ENCODE measurements around the gene KCTD1. TPM values are rescaled to one million over a fixed set of nuclear protein-coding genes. Genes with fewer than 3 reads are reported as not detected.

Gene KCTD1
- polyA plus RNA-seq, 4 donors = 1.8 to 5.8 (median 3.2) TPM

GRCh38 chr18:26535630-26536029, 12.7 kb downstream of the KCTD1 start:
- no peaks in the 10 kb centered on the region for H3K4me1 ChIP-seq (ENCODE audit: control insufficient read depth in 3 of 3, insufficient read depth in 2 of 3, low read depth in 1 of 3, low read length in 2 of 3)
- H3K9me3 ChIP-seq (ENCODE audit: control insufficient read depth in 2 of 2, insufficient read depth in 1 of 2, low read depth in 1 of 2, low read length in 1 of 2) = no peaks in the 10 kb centered on the region
- no peak overlapping the region for H3K27ac ChIP-seq (ENCODE audit: low read depth in 1 of 3, low read length in 2 of 3)
- no peaks in the 10 kb centered on the region for H3K27me3 ChIP-seq (ENCODE audit: control insufficient read depth in 3 of 3, insufficient read depth in 3 of 3, low read length in 3 of 3)
- DNase-seq (no peak), FAIRE-seq (no peak)
- H3K36me3 ChIP-seq (ENCODE audit: control insufficient read depth in 3 of 3, insufficient read depth in 2 of 3, low read depth in 1 of 3, low read length in 3 of 3) = no peaks in the 10 kb centered on the region
- H3K4me3 ChIP-seq (ENCODE audit: low read depth in 1 of 3, low read length in 3 of 3) = no peak overlapping the region

GRCh38 chr18:26532367-26533340, 15.7 kb downstream of the KCTD1 start:
- FAIRE-seq (no peak), DNase-seq (no peak)
- WGBS, 3 donors = 87 to 90% (median 90%) methylated on average over 9 of the region's 9 CpGs
- no peaks in the 10 kb centered on the region for H3K36me3 ChIP-seq (ENCODE audit: control insufficient read depth in 3 of 3, insufficient read depth in 2 of 3, low read depth in 1 of 3, low read length in 3 of 3)
- no peaks in the 10 kb centered on the region for H3K27me3 ChIP-seq (ENCODE audit: control insufficient read depth in 3 of 3, insufficient read depth in 3 of 3, low read length in 3 of 3)
- no peaks in the 10 kb centered on the region for H3K9me3 ChIP-seq (ENCODE audit: control insufficient read depth in 2 of 2, insufficient read depth in 1 of 2, low read depth in 1 of 2, low read length in 1 of 2)
- H3K4me3 ChIP-seq (ENCODE audit: low read depth in 1 of 3, low read length in 3 of 3) = no peak overlapping the region
- no peak overlapping the region for H3K27ac ChIP-seq (ENCODE audit: low read depth in 1 of 3, low read length in 2 of 3)
- no peaks in the 10 kb centered on the region for H3K4me1 ChIP-seq (ENCODE audit: control insufficient read depth in 3 of 3, insufficient read depth in 2 of 3, low read depth in 1 of 3, low read length in 2 of 3)

GRCh38 chr18:26531605-26532298, 16.6 kb downstream of the KCTD1 start:
- no peak for FAIRE-seq
- Histone ChIP-seq H3K36me3 (ENCODE audit: control insufficient read depth in 3 of 3, insufficient read depth in 2 of 3, low read depth in 1 of 3, low read length in 3 of 3) (no peaks in the 10 kb centered on the region), H3K4me1 (ENCODE audit: control insufficient read depth in 3 of 3, insufficient read depth in 2 of 3, low read depth in 1 of 3, low read length in 2 of 3) (no peaks in the 10 kb centered on the region), H3K9me3 (ENCODE audit: control insufficient read depth in 2 of 2, insufficient read depth in 1 of 2, low read depth in 1 of 2, low read length in 1 of 2) (no peaks in the 10 kb centered on the region), H3K4me3 (ENCODE audit: low read depth in 1 of 3, low read length in 3 of 3) (no peak overlapping the region), H3K27me3 (ENCODE audit: control insufficient read depth in 3 of 3, insufficient read depth in 3 of 3, low read length in 3 of 3) (no peaks in the 10 kb centered on the region), H3K27ac (ENCODE audit: low read depth in 1 of 3, low read length in 2 of 3) (no peak overlapping the region)
- 63 to 81% (median 73%) methylated on average over 4 of the region's 4 CpGs for WGBS, 3 donors
- DNase-seq = no peak

GRCh38 chr18:26526966-26527234, 21.5 kb downstream of the KCTD1 start:
- no peak for DNase-seq
- Histone ChIP-seq H3K9me3 (ENCODE audit: control insufficient read depth in 2 of 2, insufficient read depth in 1 of 2, low read depth in 1 of 2, low read length in 1 of 2) (no peaks in the 10 kb centered on the region), H3K36me3 (ENCODE audit: control insufficient read depth in 3 of 3, insufficient read depth in 2 of 3, low read depth in 1 of 3, low read length in 3 of 3) (no peaks in the 10 kb centered on the region), H3K4me1 (ENCODE audit: control insufficient read depth in 3 of 3, insufficient read depth in 2 of 3, low read depth in 1 of 3, low read length in 2 of 3) (no peaks in the 10 kb centered on the region), H3K27ac (ENCODE audit: low read depth in 1 of 3, low read length in 2 of 3) (no peak overlapping the region), H3K4me3 (ENCODE audit: low read depth in 1 of 3, low read length in 3 of 3) (no peak overlapping the region), H3K27me3 (ENCODE audit: control insufficient read depth in 3 of 3, insufficient read depth in 3 of 3, low read length in 3 of 3) (no peaks in the 10 kb centered on the region)
- no peak for FAIRE-seq
- 86 to 89% (median 88%) methylated on average over 2 of the region's 2 CpGs for WGBS, 3 donors

- Histone ChIP-seq H3K27me3 (ENCODE audit: control insufficient read depth in 3 of 3, insufficient read depth in 3 of 3, low read length in 3 of 3) (no peaks in the 10 kb centered on the region), H3K36me3 (ENCODE audit: control insufficient read depth in 3 of 3, insufficient read depth in 2 of 3, low read depth in 1 of 3, low read length in 3 of 3) (no peaks in the 10 kb centered on the region), H3K4me3 (ENCODE audit: low read depth in 1 of 3, low read length in 3 of 3) (no peak overlapping the region), H3K9me3 (ENCODE audit: control insufficient read depth in 2 of 2, insufficient read depth in 1 of 2, low read depth in 1 of 2, low read length in 1 of 2) (no peaks in the 10 kb centered on the region), H3K4me1 (ENCODE audit: control insufficient read depth in 3 of 3, insufficient read depth in 2 of 3, low read depth in 1 of 3, low read length in 2 of 3) (no peaks in the 10 kb centered on the region), H3K27ac (ENCODE audit: low read depth in 1 of 3, low read length in 2 of 3) (no peak overlapping the region)
- FAIRE-seq = no peak
- 87 to 91% (median 88%) methylated on average over 12 of the region's 12 CpGs for WGBS, 3 donors
- DNase-seq = no peak
These were observed 22.0 kb downstream of the KCTD1 start for GRCh38 chr18:26526128-26526965.

- Histone ChIP-seq H3K27me3 (ENCODE audit: control insufficient read depth in 3 of 3, insufficient read depth in 3 of 3, low read length in 3 of 3) (no peaks in the 10 kb centered on the region), H3K9me3 (ENCODE audit: control insufficient read depth in 2 of 2, insufficient read depth in 1 of 2, low read depth in 1 of 2, low read length in 1 of 2) (no peaks in the 10 kb centered on the region), H3K4me3 (ENCODE audit: low read depth in 1 of 3, low read length in 3 of 3) (no peak overlapping the region), H3K27ac (ENCODE audit: low read depth in 1 of 3, low read length in 2 of 3) (no peak overlapping the region), H3K36me3 (ENCODE audit: control insufficient read depth in 3 of 3, insufficient read depth in 2 of 3, low read depth in 1 of 3, low read length in 3 of 3) (no peaks in the 10 kb centered on the region), H3K4me1 (ENCODE audit: control insufficient read depth in 3 of 3, insufficient read depth in 2 of 3, low read depth in 1 of 3, low read length in 2 of 3) (no peaks in the 10 kb centered on the region)
- 68 to 88% (median 70%) methylated on average over 4 of the region's 4 CpGs for WGBS, 3 donors
- no peak for FAIRE-seq
- no peak for DNase-seq
These were observed 23.6 kb downstream of the KCTD1 start for GRCh38 chr18:26524504-26525351.

DNA sequence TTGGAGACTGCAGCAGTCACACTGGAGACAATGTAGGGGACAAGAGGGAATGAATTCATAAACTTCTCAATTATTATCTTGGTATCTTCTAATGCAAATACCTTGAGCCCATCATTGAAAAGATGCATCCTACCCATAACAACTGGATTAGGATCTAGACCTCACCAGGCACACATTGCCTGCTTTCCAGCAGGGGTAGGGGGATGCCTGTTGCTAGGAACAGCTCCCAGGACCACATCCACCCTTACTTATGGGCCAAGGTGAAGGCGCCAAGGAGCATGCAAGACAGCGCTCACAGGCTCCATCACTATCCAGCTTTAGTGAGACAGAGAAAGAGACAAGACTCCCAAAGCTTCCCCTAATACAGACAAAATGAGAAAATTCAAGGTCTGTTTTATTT, 24.4 kb downstream of the KCTD1 start:
- H3K27ac ChIP-seq (ENCODE audit: low read depth in 1 of 3, low read length in 2 of 3) = no peak overlapping the region
- H3K4me3 ChIP-seq (ENCODE audit: low read depth in 1 of 3, low read length in 3 of 3) = no peak overlapping the region
- 96 to 100% (median 100%) methylated on average over 2 of the region's 2 CpGs for WGBS, 3 donors
- H3K9me3 ChIP-seq (ENCODE audit: control insufficient read depth in 2 of 2, insufficient read depth in 1 of 2, low read depth in 1 of 2, low read length in 1 of 2) = no peaks in the 10 kb centered on the region
- no peaks in the 10 kb centered on the region for H3K4me1 ChIP-seq (ENCODE audit: control insufficient read depth in 3 of 3, insufficient read depth in 2 of 3, low read depth in 1 of 3, low read length in 2 of 3)
- FAIRE-seq = no peak
- DNase-seq = no peak
- H3K36me3 ChIP-seq (ENCODE audit: control insufficient read depth in 3 of 3, insufficient read depth in 2 of 3, low read depth in 1 of 3, low read length in 3 of 3) = no peaks in the 10 kb centered on the region
- no peaks in the 10 kb centered on the region for H3K27me3 ChIP-seq (ENCODE audit: control insufficient read depth in 3 of 3, insufficient read depth in 3 of 3, low read length in 3 of 3)

DNA sequence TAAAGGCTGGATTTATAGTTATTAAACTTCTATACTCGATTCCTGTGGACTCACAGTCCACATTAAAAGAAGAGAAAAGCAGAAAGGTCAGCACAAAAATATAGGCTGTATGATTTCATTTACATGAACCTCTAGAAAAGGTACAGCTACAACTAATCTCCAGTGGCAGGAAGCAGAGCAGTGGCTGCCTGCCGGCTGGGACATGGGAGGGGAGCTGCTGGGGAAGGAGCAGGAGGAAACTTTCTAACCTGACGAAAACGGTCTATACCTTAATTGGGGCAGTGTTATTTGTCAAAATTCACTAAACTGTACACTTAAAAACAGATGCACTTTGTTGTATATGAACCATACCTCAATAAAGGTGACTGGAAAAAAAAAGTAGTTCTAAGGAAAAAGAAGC, 26.7 kb downstream of the KCTD1 start:
- no peaks in the 10 kb centered on the region for H3K9me3 ChIP-seq (ENCODE audit: control insufficient read depth in 2 of 2, insufficient read depth in 1 of 2, low read depth in 1 of 2, low read length in 1 of 2)
- no peak overlapping the region for H3K27ac ChIP-seq (ENCODE audit: low read depth in 1 of 3, low read length in 2 of 3)
- H3K4me3 ChIP-seq (ENCODE audit: low read depth in 1 of 3, low read length in 3 of 3) = no peak overlapping the region
- no peaks in the 10 kb centered on the region for H3K36me3 ChIP-seq (ENCODE audit: control insufficient read depth in 3 of 3, insufficient read depth in 2 of 3, low read depth in 1 of 3, low read length in 3 of 3)
- H3K27me3 ChIP-seq (ENCODE audit: control insufficient read depth in 3 of 3, insufficient read depth in 3 of 3, low read length in 3 of 3) = no peaks in the 10 kb centered on the region
- 75 to 81% (median 79%) methylated on average over 4 of the region's 4 CpGs for WGBS, 3 donors
- FAIRE-seq (no peak), DNase-seq (no peak)
- no peaks in the 10 kb centered on the region for H3K4me1 ChIP-seq (ENCODE audit: control insufficient read depth in 3 of 3, insufficient read depth in 2 of 3, low read depth in 1 of 3, low read length in 2 of 3)
